ENCODE measurements around the gene RYK.
"Not testable (repeated sequence)": the region's sequence is repeated elsewhere in the genome, so short reads cannot be mapped to it uniquely, and the experiment has no call there.

RYK gene

GRCh38 chr3:134279466-134279865 is 28.8 kb upstream of the RYK start:
- in situ Hi-C loops (cut with HindIII; ENCODE audit: low sequenced_read_pairs), result no loop called here
- TF ChIP-seq CTCF (IDR thresholded peaks at IDR 0.05; ENCODE audit: low read depth, low read length, missing control alignments), result no peak
- no peak overlapping the region for H3K4me3 ChIP-seq (ENCODE audit: low read depth, low read length)
- no peak for DNase-seq (ENCODE audit: low read depth)

- no peak for TF ChIP-seq CTCF (IDR thresholded peaks at IDR 0.05; ENCODE audit: low read depth, low read length, missing control alignments)
- H3K4me3 ChIP-seq (ENCODE audit: low read depth, low read length), result no peak overlapping the region
- DNase-seq (ENCODE audit: low read depth), result no peak
- in situ Hi-C loops (cut with HindIII; ENCODE audit: low sequenced_read_pairs), result no loop called here
Observed at GRCh38 chr3:134277066-134277660, 26.5 kb upstream of the RYK start.

GRCh38 chr3:134276086-134276485 is 25.4 kb upstream of the RYK start:
- TF ChIP-seq CTCF (IDR thresholded peaks at IDR 0.05; ENCODE audit: low read depth, low read length, missing control alignments), result no peak
- in situ Hi-C loops (cut with HindIII; ENCODE audit: low sequenced_read_pairs), result no loop called here
- DNase-seq (ENCODE audit: low read depth), result no peak

GRCh38 chr3:134275110-134275509 is 24.5 kb upstream of the RYK start:
- H3K4me3 ChIP-seq (ENCODE audit: low read depth, low read length); in situ Hi-C loops (cut with HindIII; ENCODE audit: low sequenced_read_pairs); DNase-seq (ENCODE audit: low read depth): not testable (repeated sequence)

More at GRCh38 chr3:134276086-134276485, 25.4 kb upstream of the RYK start:
- no peak overlapping the region for H3K4me3 ChIP-seq (ENCODE audit: low read depth, low read length)

GRCh38 chr3:134274571-134274970 is 23.9 kb upstream of the RYK start:
- no peak for DNase-seq (ENCODE audit: low read depth)
- in situ Hi-C loops (cut with HindIII; ENCODE audit: low sequenced_read_pairs), result no loop called here
- no peak for TF ChIP-seq CTCF (IDR thresholded peaks at IDR 0.05; ENCODE audit: low read depth, low read length, missing control alignments)
- no peak overlapping the region for H3K4me3 ChIP-seq (ENCODE audit: low read depth, low read length)

GRCh38 chr3:134267996-134268395 is 17.3 kb upstream of the RYK start:
- no peak overlapping the region for H3K4me3 ChIP-seq (ENCODE audit: low read depth, low read length)
- in situ Hi-C loops (cut with HindIII; ENCODE audit: low sequenced_read_pairs), result no loop called here
- no peak for TF ChIP-seq CTCF (IDR thresholded peaks at IDR 0.05; ENCODE audit: low read depth, low read length, missing control alignments)
- DNase-seq (ENCODE audit: low read depth), result no peak

- no peak overlapping the region for H3K4me3 ChIP-seq (ENCODE audit: low read depth, low read length)
- in situ Hi-C loops (cut with HindIII; ENCODE audit: low sequenced_read_pairs), result no loop called here
- TF ChIP-seq CTCF (IDR thresholded peaks at IDR 0.05; ENCODE audit: low read depth, low read length, missing control alignments), result no peak
- no peak for DNase-seq (ENCODE audit: low read depth)
Observed at GRCh38 chr3:134260987-134261386, 10.3 kb upstream of the RYK start.
